ENCODE measurements around the gene FOXD4L6.
"Not testable (repeated sequence)": the region's sequence is repeated elsewhere in the genome, so short reads cannot be mapped to it uniquely, and the experiment has no call there.

GRCh38 chr9:41090386-41090785, 38.1 kb downstream of the FOXD4L6 start:
- not testable (repeated sequence) for TF ChIP-seq CTCF, EZH2phosphoT487 (IDR thresholded peaks at IDR 0.05)

Measured in neural progenitor cell (in vitro differentiated cells).